WERI-Rb-1 (cell line): ENCODE measurements around the gene EPO.

ENCODE experiments used
- DNase-seq: peaks from one replicate; pipeline ENCODE4 v3.0.0-alpha.2; 2020
- H3K27ac ChIP-seq: fragments of 250-450 bp; sonication (Bioruptor Pico); 2 replicates; pipeline ENCODE4 v1.5.1; 2020; ENCODE audit warnings: mild to moderate bottlenecking, moderate library complexity
- H3K27me3 ChIP-seq: fragments of 250-450 bp; sonication (Bioruptor Pico); 2 replicates; pipeline ENCODE4 v1.5.1; 2021; ENCODE audit warnings: mild to moderate bottlenecking, low read depth, moderate library complexity; ENCODE audit not compliant: insufficient read depth, severe bottlenecking
- H3K36me3 ChIP-seq: fragments of 250-450 bp; sonication (Bioruptor Pico); 2 replicates; pipeline ENCODE4 v1.5.1; 2020; ENCODE audit warnings: mild to moderate bottlenecking, moderate library complexity
- H3K4me3 ChIP-seq: 2 replicates; pipeline ENCODE4 v1.5.1; 2011; ENCODE audit warnings: low read depth, mild to moderate bottlenecking, control low read depth, low read length
- H3K9me3 ChIP-seq: fragments of 250-450 bp; sonication (Bioruptor Pico); 2 replicates; pipeline ENCODE4 v1.5.1; 2021; ENCODE audit warnings: mild to moderate bottlenecking, moderate library complexity; ENCODE audit not compliant: severe bottlenecking
- TF ChIP-seq, protein P1 (sequence below): IDR thresholded peaks from 2 replicates; pipeline ENCODE4 v1.5.1; 2011; ENCODE audit warnings: low read depth, mild to moderate bottlenecking, control low read depth, inconsistent platforms, low read length

Gene EPO

DNA sequence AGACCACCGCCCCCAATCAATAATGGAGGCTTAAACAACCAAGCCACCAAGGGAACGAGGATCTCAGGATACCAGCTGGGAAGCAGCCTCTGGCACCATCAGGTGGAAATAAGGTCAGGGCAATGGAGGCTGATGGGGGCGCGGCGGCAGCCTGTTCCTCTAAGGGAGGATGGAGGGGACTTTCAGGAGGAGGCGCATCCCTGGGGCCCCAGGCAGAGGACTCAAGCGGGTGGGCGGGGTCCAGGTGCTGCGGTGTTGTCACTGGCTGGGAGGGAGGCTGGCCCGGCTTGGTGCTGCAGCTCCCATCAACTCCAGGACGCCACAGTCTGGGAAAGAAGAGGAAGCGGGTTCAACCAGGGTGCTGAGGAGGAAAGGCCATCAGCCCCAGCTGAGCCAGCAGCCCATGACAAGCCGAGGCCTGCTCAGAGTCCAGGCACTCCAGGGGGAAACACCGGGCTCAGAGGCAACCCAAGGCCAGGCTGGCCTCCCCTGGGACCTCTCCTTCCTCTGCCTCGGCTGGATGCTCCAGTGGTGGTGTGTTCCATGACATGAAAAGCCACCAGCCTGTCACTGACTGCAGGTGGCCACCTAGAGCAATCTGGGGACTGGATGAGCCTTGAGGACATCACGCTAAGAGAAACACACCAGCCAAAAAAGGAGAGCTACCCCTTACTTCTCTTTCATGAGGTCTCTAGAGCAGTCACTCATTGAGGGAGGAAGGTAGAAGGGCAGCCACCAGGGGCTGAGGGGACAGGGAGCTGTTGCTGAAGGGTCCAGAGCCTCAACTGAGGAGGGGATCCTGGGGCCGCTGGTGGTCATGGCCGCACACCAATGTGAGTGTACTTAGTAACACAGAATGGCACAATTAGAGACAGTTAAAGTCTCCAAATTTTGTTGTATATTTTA is 30.8 kb upstream of the EPO start:
- no peaks in the 10 kb centered on the region for H3K9me3 ChIP-seq
- H3K27me3 ChIP-seq, result no peaks in the 10 kb centered on the region
- no peak overlapping the region for H3K27ac ChIP-seq
- TF ChIP-seq, protein P1, sequence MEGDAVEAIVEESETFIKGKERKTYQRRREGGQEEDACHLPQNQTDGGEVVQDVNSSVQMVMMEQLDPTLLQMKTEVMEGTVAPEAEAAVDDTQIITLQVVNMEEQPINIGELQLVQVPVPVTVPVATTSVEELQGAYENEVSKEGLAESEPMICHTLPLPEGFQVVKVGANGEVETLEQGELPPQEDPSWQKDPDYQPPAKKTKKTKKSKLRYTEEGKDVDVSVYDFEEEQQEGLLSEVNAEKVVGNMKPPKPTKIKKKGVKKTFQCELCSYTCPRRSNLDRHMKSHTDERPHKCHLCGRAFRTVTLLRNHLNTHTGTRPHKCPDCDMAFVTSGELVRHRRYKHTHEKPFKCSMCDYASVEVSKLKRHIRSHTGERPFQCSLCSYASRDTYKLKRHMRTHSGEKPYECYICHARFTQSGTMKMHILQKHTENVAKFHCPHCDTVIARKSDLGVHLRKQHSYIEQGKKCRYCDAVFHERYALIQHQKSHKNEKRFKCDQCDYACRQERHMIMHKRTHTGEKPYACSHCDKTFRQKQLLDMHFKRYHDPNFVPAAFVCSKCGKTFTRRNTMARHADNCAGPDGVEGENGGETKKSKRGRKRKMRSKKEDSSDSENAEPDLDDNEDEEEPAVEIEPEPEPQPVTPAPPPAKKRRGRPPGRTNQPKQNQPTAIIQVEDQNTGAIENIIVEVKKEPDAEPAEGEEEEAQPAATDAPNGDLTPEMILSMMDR, result no peak
- peaks cover 68% of the 10 kb centered on the region for H3K36me3 ChIP-seq
- DNase-seq, result no peak
- no peak overlapping the region for H3K4me3 ChIP-seq

DNA sequence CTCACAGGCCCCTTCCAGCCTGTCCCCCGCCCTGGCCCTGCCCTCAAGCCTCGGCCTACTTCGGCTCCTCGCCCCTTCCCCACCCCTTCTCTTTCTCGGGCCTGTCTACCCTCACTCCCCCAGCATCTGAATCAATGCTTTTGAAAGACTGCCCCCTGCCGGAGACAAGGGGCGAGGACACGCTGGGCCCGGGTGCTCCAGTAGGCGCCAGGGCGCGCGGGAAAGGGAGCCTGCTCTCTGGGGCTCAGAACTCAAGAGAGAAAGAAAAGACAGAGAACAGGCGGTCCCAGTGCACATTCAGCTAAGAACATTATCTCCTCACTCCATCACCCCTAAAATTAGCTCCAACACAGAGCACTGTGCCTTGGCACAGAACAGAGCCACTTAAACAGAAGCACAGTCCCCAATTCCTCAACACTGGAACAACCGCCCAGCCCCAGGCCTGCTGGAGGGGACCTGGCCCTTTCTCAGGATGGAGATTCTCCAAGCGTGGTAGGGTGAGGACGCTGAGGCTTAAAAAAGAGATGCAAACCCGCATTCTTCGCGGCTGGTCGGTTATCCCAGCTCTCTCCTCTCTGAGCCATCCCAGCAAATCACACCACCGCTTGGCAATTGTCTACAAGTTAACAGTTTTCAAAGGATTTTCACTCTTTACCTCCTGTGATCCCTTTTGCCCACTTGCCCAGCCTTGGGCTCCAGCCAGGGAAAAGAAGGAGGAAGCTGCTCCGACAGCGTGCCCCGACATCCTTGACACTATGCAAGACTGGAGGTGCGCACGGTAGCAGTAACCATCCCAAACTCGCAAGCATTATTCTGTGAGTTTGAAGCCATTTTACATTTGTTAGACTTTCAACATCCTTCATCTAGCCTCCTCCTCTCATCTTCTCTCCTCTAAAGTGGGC is 28.3 kb upstream of the EPO start:
- peaks cover 47% of the 10 kb centered on the region for H3K36me3 ChIP-seq
- no peaks in the 10 kb centered on the region for H3K27me3 ChIP-seq
- H3K9me3 ChIP-seq, result no peaks in the 10 kb centered on the region
- TF ChIP-seq, protein P1, result peak; percentile 78
- H3K4me3 ChIP-seq, result no peak overlapping the region
- H3K27ac ChIP-seq, result peak overlapping the region; percentile 30
- peak; percentile 87 for DNase-seq

GRCh38 chr7:100692578-100692961 is 27.7 kb upstream of the EPO start:
- no peak for DNase-seq
- H3K4me3 ChIP-seq, result peak overlapping the region; percentile 91
- H3K36me3 ChIP-seq, result peaks cover 42% of the 10 kb centered on the region
- H3K27ac ChIP-seq, result no peak overlapping the region
- H3K27me3 ChIP-seq, result no peaks in the 10 kb centered on the region
- TF ChIP-seq, protein P1, result no peak
- H3K9me3 ChIP-seq, result no peaks in the 10 kb centered on the region

- Histone ChIP-seq H3K9me3 (no peaks in the 10 kb centered on the region), H3K36me3 (peaks cover 33% of the 10 kb centered on the region), H3K27ac (peak overlapping the region; percentile 86), H3K27me3 (no peaks in the 10 kb centered on the region), H3K4me3 (peak overlapping the region; percentile 91)
- no peak for DNase-seq
- TF ChIP-seq, protein P1, result no peak
These were observed 26.8 kb upstream of the EPO start for GRCh38 chr7:100693312-100694097.

- TF ChIP-seq, protein P1, result no peak
- Histone ChIP-seq H3K27ac (peak within 1 kb of the TSS; percentile 86), H3K9me3 (no peaks in the 10 kb centered on the region), H3K4me3 (peak within 1 kb of the TSS; percentile 91), H3K27me3 (peaks cover 2% of the 10 kb centered on the region), H3K36me3 (peaks cover 26% of the 10 kb centered on the region)
- peak; percentile 70 for DNase-seq
These were observed 26.0 kb upstream of the EPO start, which contains the start of gene GIGYF1 for GRCh38 chr7:100694098-100694745. Gene GIGYF1 (minus strand): TSS chr7:100694250. CDS start chr7:100688238, 6,012 bp downstream.
